SIG-M5 treated with dmso at 0.1 percent for 504 hours (cell line): Measurements from ENCODE around the gene USP47.
A peak's percentile ranks its signal among the peaks of the same experiment; 100 is the strongest.

ENCODE experiments used
- DNase-seq: peaks from one replicate; lab custom pipeline; 2025; ENCODE audit not compliant: unreplicated experiment; lab: John Stamatoyannopoulos, UW

USP47 gene

GRCh38 chr11:11937433-11937832 is 95.7 kb downstream of the USP47 start:
- no peak for DNase-seq

DNA sequence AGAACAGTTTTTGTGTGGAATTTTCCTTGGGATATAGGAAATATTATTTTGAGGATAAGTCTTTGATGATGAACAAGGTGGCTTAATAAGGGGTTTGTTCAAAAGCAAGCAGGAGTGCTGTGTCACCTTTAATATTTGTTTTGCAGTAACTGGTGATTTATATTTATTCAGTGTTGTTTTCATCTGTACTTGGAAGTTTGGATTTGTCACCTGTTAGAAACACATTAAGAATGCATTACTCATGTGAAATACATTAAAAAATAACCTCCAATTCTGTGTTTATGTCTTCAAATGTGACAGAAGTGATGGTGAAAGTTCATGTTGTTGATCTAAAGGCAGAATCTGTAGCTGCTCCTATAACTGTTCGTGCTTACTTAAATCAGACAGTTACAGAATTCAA is 96.2 kb downstream of the USP47 start:
- DNase-seq = no peak

DNA sequence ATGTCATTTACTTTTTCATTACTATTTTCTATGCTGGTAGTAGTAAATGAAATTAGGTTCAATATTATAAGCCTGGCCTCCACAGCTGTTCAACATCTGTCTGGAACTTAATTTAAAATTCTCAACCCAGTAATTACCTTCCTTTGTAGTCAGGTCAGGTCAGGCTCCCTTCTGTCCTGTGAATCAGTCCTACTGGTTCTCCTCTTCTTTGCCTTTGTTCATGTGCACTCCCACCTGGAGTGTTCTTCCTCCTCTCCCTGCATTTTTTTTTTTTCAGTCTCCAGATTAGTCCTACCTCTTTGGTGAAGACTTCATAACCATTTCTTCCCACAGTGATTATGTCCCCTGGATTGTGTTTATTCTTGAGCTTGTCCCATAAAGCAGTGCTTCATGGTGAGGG is 98.8 kb downstream of the USP47 start:
- DNase-seq = no peak

- no peak for DNase-seq
Observed at GRCh38 chr11:11942668-11943067, 100.9 kb downstream of the USP47 start.

- peak; percentile 10 for DNase-seq
Observed at GRCh38 chr11:11944444-11944843, 102.7 kb downstream of the USP47 start.

GRCh38 chr11:11946180-11946579 is 104.4 kb downstream of the USP47 start:
- no peak for DNase-seq

- DNase-seq = no peak
Observed at GRCh38 chr11:11946878-11947277, 105.1 kb downstream of the USP47 start.

- DNase-seq = no peak
Observed at GRCh38 chr11:11947825-11948224, 106.1 kb downstream of the USP47 start.

- DNase-seq = no peak
Observed at GRCh38 chr11:11948242-11948947, 106.6 kb downstream of the USP47 start.

DNA sequence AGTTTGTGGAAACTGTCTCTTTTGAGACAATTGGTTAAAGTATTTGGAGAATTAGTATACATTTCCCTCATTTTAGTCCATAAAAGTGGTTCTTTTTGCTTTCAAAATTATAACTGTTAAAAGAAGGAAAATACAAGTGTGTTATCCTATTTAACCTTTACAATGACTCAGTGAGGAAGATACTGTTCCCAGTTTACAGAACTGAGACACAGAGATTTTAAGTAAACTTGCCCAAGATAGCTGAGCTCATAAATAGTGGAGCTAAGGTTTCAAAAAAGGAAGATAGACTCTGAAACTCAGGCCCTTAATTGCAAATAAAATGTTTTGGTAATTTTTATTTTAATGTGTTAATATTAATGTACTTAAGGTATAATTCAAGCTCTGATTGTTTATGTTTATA is 107.7 kb downstream of the USP47 start:
- DNase-seq = no peak

- no peak for DNase-seq
Observed at GRCh38 chr11:11952036-11952435, 110.3 kb downstream of the USP47 start.

DNA sequence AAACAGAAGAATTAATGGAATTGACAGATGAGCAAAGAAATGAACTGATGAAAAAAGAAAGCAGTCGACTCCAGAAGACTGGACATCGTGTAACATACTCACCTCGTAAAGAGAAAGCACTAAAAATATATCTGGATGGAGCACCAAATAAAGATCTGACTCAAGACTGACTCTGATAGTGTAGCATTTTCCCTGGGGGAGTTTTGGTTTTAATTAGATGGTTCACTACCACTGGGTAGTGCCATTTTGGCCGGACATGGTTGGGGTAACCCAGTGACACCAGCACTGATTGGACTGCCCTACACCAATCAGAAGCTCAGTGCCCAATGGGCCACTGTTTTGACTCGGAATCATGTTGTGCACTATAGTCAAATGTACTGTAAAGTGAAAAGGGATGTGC is 114.2 kb downstream of the USP47 start:
- no peak for DNase-seq

DNA sequence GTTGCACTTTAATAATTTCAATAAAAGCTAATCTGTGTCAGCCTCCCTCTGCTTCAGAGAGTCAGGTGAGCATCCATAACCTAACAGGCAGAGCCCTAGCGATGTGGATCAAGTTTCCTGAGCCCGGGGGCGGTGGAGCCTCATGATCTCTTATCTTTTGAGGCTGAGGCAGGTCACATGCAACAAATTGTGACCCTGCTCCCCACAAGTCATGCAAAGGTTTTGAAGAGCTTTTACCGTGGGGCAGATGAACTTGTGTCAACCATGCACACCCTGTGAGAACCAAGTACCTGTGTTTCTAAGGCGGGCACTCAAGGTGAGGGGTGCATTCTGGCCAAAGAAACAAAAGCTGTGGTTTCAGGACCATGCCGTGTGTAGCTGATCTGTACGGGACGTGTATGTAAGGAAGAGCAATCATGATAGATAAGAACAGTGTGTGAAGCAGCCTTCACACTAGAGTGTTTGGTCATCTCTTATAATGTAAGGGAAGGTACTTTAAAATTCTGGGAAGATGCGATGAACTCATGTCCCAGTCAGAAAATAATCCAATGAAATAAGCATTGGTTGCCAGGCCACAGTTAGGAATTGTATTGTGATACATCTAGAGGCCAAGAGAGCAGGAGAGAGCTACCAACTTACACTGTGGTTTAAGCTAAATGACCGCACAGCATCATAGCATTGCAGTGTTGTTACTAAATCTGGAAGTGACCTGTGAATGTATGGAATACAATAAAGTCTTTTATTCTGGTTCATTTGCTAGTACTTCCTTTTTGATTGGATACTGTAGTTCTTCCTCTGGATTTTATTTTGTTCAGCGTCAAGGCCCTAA is 116.8 kb downstream of the USP47 start:
- DNase-seq = no peak

DNA sequence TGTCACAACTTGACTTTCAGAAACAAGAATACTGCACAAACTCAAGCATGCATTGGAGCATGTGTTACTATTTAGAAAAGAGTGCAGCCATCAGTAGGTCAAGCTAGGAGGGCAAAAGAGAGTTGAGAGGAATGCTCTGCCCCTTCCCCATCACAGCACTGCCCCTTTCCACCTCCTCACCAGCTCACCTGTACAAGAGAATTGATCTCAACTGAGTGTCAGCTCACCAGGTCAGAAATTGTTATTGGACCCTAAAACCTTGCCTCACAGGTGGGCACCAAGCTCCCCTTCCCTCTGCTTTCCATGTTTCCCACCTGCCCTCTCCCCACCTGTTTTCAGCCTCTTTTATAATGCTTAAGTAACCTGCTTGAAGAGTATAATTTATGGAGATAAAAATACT is 117.8 kb downstream of the USP47 start:
- DNase-seq = no peak

- no peak for DNase-seq
Observed at GRCh38 chr11:11960687-11961086, 118.9 kb downstream of the USP47 start.

- no peak for DNase-seq
Observed at GRCh38 chr11:11961399-11962028, 119.7 kb downstream of the USP47 start.

DNA sequence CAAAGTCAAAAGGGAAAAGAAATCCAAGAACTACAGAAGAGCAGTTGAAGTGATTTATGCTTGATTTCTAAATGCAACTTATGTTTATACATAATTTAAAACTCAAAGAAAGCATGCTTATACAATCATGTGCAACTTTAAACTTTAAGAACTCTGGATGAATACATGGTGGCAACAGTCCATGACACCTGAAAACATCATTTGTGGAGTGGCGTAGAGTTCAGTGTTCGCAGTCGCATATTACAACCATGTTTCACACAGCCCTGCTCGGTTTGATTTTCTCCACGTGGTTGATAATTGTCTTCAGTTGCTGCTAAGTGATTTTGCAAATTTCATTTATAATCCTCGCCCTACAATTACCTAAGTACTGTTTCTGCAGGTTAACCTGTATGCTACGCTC is 121.3 kb downstream of the USP47 start:
- DNase-seq = no peak

DNA sequence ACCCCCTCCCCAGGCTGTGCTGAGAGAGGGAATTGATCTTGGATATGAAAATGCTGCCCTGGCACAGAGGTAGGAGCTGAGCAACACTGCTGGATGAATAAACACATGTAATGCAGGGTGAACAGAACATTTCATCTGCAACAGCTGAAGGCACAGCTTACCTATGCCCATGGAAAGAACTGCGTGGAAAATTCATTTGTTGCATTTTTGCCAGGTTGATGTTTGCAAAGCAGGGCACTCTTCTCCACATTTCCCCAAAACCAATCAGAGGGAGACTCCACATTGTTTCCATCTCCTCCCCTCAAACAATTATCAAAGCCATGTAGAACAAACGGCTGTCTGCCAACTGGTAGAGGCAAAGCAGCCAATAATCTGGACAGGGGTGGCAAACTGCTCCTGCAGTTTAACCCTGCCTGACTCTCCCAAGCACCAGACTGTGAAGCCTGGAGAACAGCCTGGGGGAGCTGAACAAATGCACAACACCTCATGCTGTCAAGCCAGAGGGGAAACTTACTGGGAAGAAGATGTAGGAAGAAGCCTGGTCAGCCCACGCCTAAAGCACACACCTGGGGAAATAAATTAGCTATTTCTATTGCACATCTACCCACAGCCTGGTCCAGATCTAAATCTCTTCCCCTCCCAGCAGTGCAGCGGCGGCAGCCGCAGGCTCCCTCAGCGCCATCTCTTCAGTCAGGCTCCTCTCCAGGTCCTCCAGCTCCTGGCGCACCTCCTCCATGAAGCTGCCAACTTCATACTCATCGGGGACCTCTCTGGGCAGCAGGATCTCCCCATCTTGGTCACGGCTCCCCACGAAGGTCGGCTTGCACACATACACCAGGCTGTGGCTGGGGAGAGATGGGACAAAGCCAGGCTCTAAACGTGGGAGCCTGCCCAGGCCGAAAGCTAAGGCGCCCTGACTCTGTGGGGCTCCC is 122.3 kb downstream of the USP47 start:
- no peak for DNase-seq

DNA sequence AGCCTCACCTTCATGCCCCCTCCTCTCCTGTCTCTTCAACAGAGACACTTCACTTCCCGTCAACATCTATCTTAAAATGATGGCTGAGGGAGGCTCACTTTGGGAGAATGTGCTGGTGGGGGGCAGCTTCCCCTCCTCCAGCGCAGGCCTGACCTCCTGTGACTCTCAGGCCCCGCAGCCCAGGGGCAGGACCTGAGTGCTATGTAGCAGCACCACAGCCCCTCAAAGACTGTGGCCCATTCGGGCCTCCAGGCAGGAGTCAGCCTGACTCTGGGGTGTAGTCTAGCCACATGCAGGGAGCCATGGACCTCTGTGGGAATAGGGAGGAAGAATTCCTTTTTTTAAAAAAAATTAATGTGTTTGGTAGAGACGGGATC is 123.0 kb downstream of the USP47 start:
- DNase-seq = no peak

DNA sequence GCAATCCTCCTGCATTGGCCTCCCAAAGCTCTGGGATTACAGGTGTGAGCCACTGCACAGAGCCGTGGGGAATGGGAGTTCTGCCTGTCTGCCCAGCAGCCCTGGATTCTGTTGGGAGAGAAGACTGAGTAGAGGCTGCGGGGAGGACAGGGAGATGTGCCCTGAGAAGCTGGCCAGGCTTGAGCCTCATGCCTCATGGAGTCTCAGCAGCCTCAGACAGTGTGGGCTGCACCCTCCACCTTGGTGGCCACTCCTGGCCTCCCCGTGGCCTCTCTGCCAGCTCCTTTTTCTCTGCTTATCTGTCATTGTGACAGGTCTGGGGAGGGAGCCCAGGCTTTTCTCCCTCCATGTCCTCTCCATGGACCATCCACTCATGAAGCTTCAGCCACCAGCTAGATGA is 123.4 kb downstream of the USP47 start:
- DNase-seq = no peak
